GM06990 (cell line): ENCODE measurements around the gene C19orf38.

ENCODE experiments used
- DNase-seq: peaks from one replicate; pipeline ENCODE4 v3.0.0-alpha.2; 2011; ENCODE audit not compliant: insufficient read length; ENCODE audit errors: extremely low read depth
- H3K27me3 ChIP-seq: replicated peaks from 2 replicates; pipeline ENCODE4 v1.6.0; 2011; ENCODE audit warnings: low read length; ENCODE audit not compliant: control insufficient read depth, insufficient read depth
- H3K36me3 ChIP-seq: 2 replicates; pipeline ENCODE4 v1.5.1; 2011; ENCODE audit warnings: low read length; ENCODE audit not compliant: control insufficient read depth, insufficient read depth
- H3K4me3 ChIP-seq: replicated peaks from 2 replicates; pipeline ENCODE4 v1.5.1; 2011; ENCODE audit warnings: low read depth, mild to moderate bottlenecking, control low read depth, low read length
- CTCF ChIP-seq: IDR thresholded peaks from 2 replicates; pipeline ENCODE4 v1.5.1; 2011; ENCODE audit warnings: low read length, control low read depth, mild to moderate bottlenecking, inconsistent platforms; ENCODE audit not compliant: insufficient read depth, poor library complexity, severe bottlenecking

Gene C19orf38

GRCh38 chr19:10838377-10838776, 9.8 kb upstream of the C19orf38 start:
- TF ChIP-seq CTCF, result no peak
- peaks cover 6% of the 10 kb centered on the region for H3K36me3 ChIP-seq
- H3K27me3 ChIP-seq, result no peaks in the 10 kb centered on the region
- no peak overlapping the region for H3K4me3 ChIP-seq
- DNase-seq, result no peak

GRCh38 chr19:10839114-10840050, 8.8 kb upstream of the C19orf38 start:
- peaks cover 4% of the 10 kb centered on the region for H3K36me3 ChIP-seq
- H3K4me3 ChIP-seq, result no peak overlapping the region
- H3K27me3 ChIP-seq, result no peaks in the 10 kb centered on the region
- no peak for TF ChIP-seq CTCF
- DNase-seq, result no peak

GRCh38 chr19:10842788-10843187, 5.4 kb upstream of the C19orf38 start:
- TF ChIP-seq CTCF, result no peak
- Histone ChIP-seq H3K27me3 (no peaks in the 10 kb centered on the region), H3K36me3 (no peaks in the 10 kb centered on the region), H3K4me3 (no peak overlapping the region)
- no peak for DNase-seq

GRCh38 chr19:10846500-10847202, 1.6 kb upstream of the C19orf38 start:
- no peak for TF ChIP-seq CTCF
- no peaks in the 10 kb centered on the region for H3K36me3 ChIP-seq
- no peak overlapping the region for H3K4me3 ChIP-seq
- H3K27me3 ChIP-seq, result no peaks in the 10 kb centered on the region
- no peak for DNase-seq

GRCh38 chr19:10850631-10851030, 2.4 kb downstream of the C19orf38 start:
- H3K36me3 ChIP-seq, result no peaks in the 10 kb centered on the region
- no peak for DNase-seq
- H3K4me3 ChIP-seq, result no peak overlapping the region
- no peak for TF ChIP-seq CTCF
- no peaks in the 10 kb centered on the region for H3K27me3 ChIP-seq
